Transverse colon (tissue), 4 donors: ENCODE data around the gene LIPT2. TPM values are rescaled to one million over a fixed set of nuclear protein-coding genes. Genes with fewer than 3 reads are reported as not detected.

Source experiments
- DNase-seq: peaks from one replicate; pipeline ENCODE4 v3.0.0-alpha.2; 2019
- H3K27ac ChIP-seq, 4 donors: fragments of 200-600 bp; sonication (generic); 2 replicates each; pipeline ENCODE4 v1.5.1; 2016 to 2018; ENCODE audit warnings: inconsistent platforms in 4 of 4
- H3K27me3 ChIP-seq: fragments of 200-600 bp; sonication (generic); 2 replicates; pipeline ENCODE4 v1.5.1; 2017; ENCODE audit warnings: inconsistent platforms
- H3K36me3 ChIP-seq, 4 donors: fragments of 200-600 bp; sonication (generic); 2 replicates each; pipeline ENCODE4 v1.5.1; 2017 to 2019; ENCODE audit warnings: inconsistent platforms in 4 of 4
- H3K4me1 ChIP-seq, 4 donors: fragments of 200-600 bp; sonication (generic); 2 replicates each; pipeline ENCODE4 v1.5.1; 2017 to 2020; ENCODE audit warnings: inconsistent platforms in 4 of 4
- H3K4me3 ChIP-seq, 4 donors: fragments of 200-600 bp; sonication (generic); 1 replicate in 1 of 4; 2 replicates in 3 of 4; pipeline versions ENCODE4 v1.5.1 to v1.6.1; 2017 to 2019; ENCODE audit warnings: inconsistent platforms in 4 of 4
- H3K9me3 ChIP-seq, 2 donors: fragments of 200-600 bp; sonication (generic); 2 replicates each; pipeline ENCODE4 v1.5.1; 2017 to 2019; ENCODE audit warnings: inconsistent platforms in 2 of 2
- CTCF ChIP-seq, 5 experiments: fragments of 200-600 bp in 3 of 5; fragments of 450-650 bp in 2 of 5; sonication (generic) in 3 of 5; IDR thresholded peaks; 1 replicate in 2 of 5; 2 replicates in 3 of 5; pipeline ENCODE4 v1.5.1; 2016 to 2017; ENCODE audit warnings: antibody characterized with exemption in 5 of 5, inconsistent platforms in 3 of 5, mild to moderate bottlenecking in 2 of 5, moderate library complexity in 1 of 5
- EP300 ChIP-seq: sonication (generic); formaldehyde crosslinking; IDR thresholded peaks from one replicate; pipeline ENCODE4 v1.6.1; 2017; ENCODE audit warnings: antibody characterized with exemption, low read depth
- POLR2A ChIP-seq: fragments of 450-650 bp; IDR thresholded peaks from one replicate; pipeline ENCODE4 v1.6.1; 2016; ENCODE audit warnings: antibody characterized with exemption, mild to moderate bottlenecking, moderate library complexity
- POLR2AphosphoS5 ChIP-seq, 3 donors: sonication (generic); formaldehyde crosslinking; IDR thresholded peaks; one replicate each; pipeline ENCODE4 v1.6.1; 2016; ENCODE audit warnings: antibody characterized with exemption in 3 of 3
- WGBS, 2 donors: methylation state at CpG; one replicate each; pipeline ENCODE4 v1.1.5; 2018; ENCODE audit warnings: low coverage in 1 of 2; 5-methylcytosine and 5-hydroxymethylcytosine counted together
- in situ Hi-C, 4 donors: fragments of 200-750 bp; cut with MboI; loops; one replicate each; pipeline versions ENCODE4 v1.15.0 to v1.15.1; 2017; ENCODE audit warnings: low sequenced_read_pairs in 3 of 4, low pct_ligation_motif_present in 1 of 4, low pct_unique_long_range_greater_than_20kb in 1 of 4
- intact Hi-C: fragments of 100-400 bp; cut with DNase I; formaldehyde crosslinking; loops from one replicate; pipeline ENCODE4 v1.15.1; 2023; ENCODE audit warnings: low total_unique reads
- total RNA-seq, 4 donors: library from RNA; depleted of rRNA; stranded (reverse); fragments of >200 nt; gene quantifications; one replicate each; pipeline ENCODE4 v1.1.0, GENCODE V29; 2016

Gene LIPT2
- total RNA-seq, 4 donors from 2014 or later = 4.1 to 11.6 (median 5.8) TPM

GRCh38 chr11:74476536-74476935 lies 17.0 kb downstream of the LIPT2 start:
- Histone ChIP-seq H3K36me3 (no peaks in the 10 kb centered on the region), H3K27me3 (no peaks in the 10 kb centered on the region), H3K4me3 (no peak overlapping the region), H3K27ac (no peak overlapping the region), H3K9me3 (no peaks in the 10 kb centered on the region), H3K4me1 (peaks cover 0 to 10% (median 0%) of the 10 kb centered on the region in 4 donors)
- in situ Hi-C loops = no loop called here
- intact Hi-C loops = no loop called here
- no peak for DNase-seq
- WGBS, 2 donors = 82% methylated on average over 2 of the region's 2 CpGs; no CpG with 5 or more reads in 1 of the 2 donors
- TF ChIP-seq POLR2AphosphoS5 (IDR thresholded peaks at IDR 0.05) (no peak), EP300 (no peak), CTCF (IDR thresholded peaks at IDR 0.05) (no peak), POLR2A (no peak)

GRCh38 chr11:74474316-74474715 lies 19.2 kb downstream of the LIPT2 start:
- DNase-seq = no peak
- Histone ChIP-seq H3K27ac (no peak overlapping the region), H3K9me3 (no peaks in the 10 kb centered on the region), H3K27me3 (no peaks in the 10 kb centered on the region), H3K4me1 (no peaks in the 10 kb centered on the region), H3K4me3 (no peak overlapping the region), H3K36me3 (no peaks in the 10 kb centered on the region)
- WGBS, 2 donors = 18% methylated on average over 1 of the region's 1 CpG; no CpG with 5 or more reads in 1 of the 2 donors
- intact Hi-C loops = no loop called here
- in situ Hi-C loops = loop anchor here in 3 of 4 donors (25.0 kb wide), 1 partner anchor 263 kb away; the partner anchor contains the start of genes CHRDL2 (in 3 of the 3) and RNF169 (in 3 of the 3)
- no peak for TF ChIP-seq POLR2AphosphoS5 (IDR thresholded peaks at IDR 0.05)
- TF ChIP-seq CTCF (IDR thresholded peaks at IDR 0.05) = no peak
- TF ChIP-seq EP300 = no peak
- TF ChIP-seq POLR2A = no peak

GRCh38 chr11:74473382-74474173 lies 19.9 kb downstream of the LIPT2 start:
- Histone ChIP-seq H3K4me1 (no peaks in the 10 kb centered on the region), H3K9me3 (no peaks in the 10 kb centered on the region), H3K4me3 (no peak overlapping the region), H3K27ac (no peak overlapping the region), H3K36me3 (no peaks in the 10 kb centered on the region), H3K27me3 (no peaks in the 10 kb centered on the region)
- WGBS, 2 donors = 70 to 78% methylated on average over 4 to 10 of the region's 10 CpGs
- DNase-seq = no peak
- TF ChIP-seq POLR2A (no peak), EP300 (no peak), POLR2AphosphoS5 (IDR thresholded peaks at IDR 0.05) (no peak), CTCF (IDR thresholded peaks at IDR 0.05) (no peak)
- intact Hi-C loops = no loop called here
- in situ Hi-C loops = loop anchor here in 3 of 4 donors (25.0 kb wide), 1 partner anchor 264 kb away; the partner anchor contains the start of genes CHRDL2 (in 3 of the 3) and RNF169 (in 3 of the 3)

GRCh38 chr11:74471668-74472429 lies 21.7 kb downstream of the LIPT2 start:
- no peaks in the 10 kb centered on the region for H3K27me3 ChIP-seq
- no peaks in the 10 kb centered on the region for H3K9me3 ChIP-seq
- no peak for DNase-seq
- intact Hi-C loops = no loop called here
- peaks cover 0 to 10% (median 9%) of the 10 kb centered on the region in 4 donors for H3K4me1 ChIP-seq
- H3K4me3 ChIP-seq = no peak overlapping the region
- H3K27ac ChIP-seq = no peak overlapping the region
- no peaks in the 10 kb centered on the region for H3K36me3 ChIP-seq
- 68 to 81% methylated on average over 4 to 5 of the region's 5 CpGs for WGBS, 2 donors
- in situ Hi-C loops = loop anchor here in 3 of 4 donors (25.0 kb wide), 1 partner anchor 265 kb away; the partner anchor contains the start of genes CHRDL2 (in 3 of the 3) and RNF169 (in 3 of the 3)
- TF ChIP-seq POLR2A = no peak
- TF ChIP-seq CTCF (IDR thresholded peaks at IDR 0.05) = no peak
- TF ChIP-seq EP300 = no peak
- no peak for TF ChIP-seq POLR2AphosphoS5 (IDR thresholded peaks at IDR 0.05)
